ENCODE measurements around the gene DVL2.
A peak's percentile ranks its signal among the peaks of the same experiment; 100 is the strongest.

Gene DVL2

GRCh38 chr17:7234083-7234951 is at the start of gene DVL2:
DVL2 (minus strand) TSS chr17:7234517; CDS start chr17:7234262, 255 bp downstream.
- peak; percentile 79 to 98 (median 93) for DNase-seq

DNA sequence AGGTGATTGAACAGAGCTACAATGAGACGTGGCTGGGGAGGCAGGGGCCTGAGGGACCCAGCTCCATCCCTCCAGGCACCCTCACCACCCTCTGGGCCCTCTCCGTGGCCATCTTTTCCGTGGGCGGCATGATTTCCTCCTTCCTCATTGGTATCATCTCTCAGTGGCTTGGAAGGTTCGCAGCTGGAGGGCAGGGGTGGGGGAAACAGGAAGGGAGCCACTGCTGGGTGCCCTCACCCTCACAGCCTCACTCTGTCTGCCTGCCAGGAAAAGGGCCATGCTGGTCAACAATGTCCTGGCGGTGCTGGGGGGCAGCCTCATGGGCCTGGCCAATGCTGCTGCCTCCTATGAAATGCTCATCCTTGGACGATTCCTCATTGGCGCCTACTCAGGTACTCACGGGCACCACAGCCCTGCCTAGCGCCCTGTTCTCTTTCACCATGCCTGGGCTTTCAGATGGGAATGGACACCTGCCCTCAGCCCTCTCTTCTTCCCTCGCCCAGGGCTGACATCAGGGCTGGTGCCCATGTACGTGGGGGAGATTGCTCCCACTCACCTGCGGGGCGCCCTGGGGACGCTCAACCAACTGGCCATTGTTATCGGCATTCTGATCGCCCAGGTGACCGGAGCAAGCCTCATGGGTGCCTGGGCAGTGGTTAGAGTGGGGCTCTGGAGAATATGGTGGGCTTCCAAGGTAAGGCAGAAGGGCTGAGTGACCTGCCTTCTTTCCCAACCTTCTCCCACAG is 49.3 kb upstream of the DVL2 start:
- DNase-seq: no peak

- no peak for DNase-seq
Measured at GRCh38 chr17:7282752-7283321, 48.5 kb upstream of the DVL2 start.

- DNase-seq: no peak
Measured at GRCh38 chr17:7281953-7282751, 47.8 kb upstream of the DVL2 start.

GRCh38 chr17:7281074-7281952 is 47.0 kb upstream of the DVL2 start, which contains the start of gene SLC2A4:
SLC2A4 (plus strand) TSS chr17:7281718; CDS start chr17:7281935, 217 bp downstream.
- peak in 44 of 51 donors; percentile 9 to 84 (median 64) for DNase-seq

DNA sequence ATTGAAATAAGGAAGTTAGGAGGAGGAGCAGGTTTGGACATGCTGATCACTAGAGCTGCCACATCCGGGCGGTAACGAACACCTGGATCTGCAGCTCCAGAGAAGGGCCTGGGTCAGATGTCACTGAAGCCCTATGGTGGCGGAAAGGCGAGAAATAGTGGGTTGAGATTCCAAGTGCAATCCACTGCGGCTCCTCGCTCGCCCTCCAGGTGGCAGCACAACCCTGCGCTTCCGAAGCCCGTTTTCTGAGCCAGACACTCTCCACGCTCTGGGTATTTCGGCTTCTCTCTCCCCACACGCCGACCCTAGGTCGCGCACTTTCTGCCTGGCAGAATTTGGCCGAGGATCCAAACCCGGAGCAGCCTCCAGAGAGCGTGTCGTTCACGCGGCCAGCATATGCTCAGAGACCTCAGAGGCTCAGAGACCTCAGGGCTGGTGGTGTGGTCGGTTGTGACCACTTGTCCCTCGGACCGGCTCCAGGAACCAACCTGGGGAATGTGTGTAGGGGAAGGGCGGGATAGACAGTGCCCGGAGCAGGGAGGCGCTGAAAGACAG is 46.3 kb upstream of the DVL2 start:
- peak in 48 of 51 donors; percentile 16 to 86 (median 64) for DNase-seq

GRCh38 chr17:7279448-7279847 is 45.1 kb upstream of the DVL2 start:
- DNase-seq: no peak

DNA sequence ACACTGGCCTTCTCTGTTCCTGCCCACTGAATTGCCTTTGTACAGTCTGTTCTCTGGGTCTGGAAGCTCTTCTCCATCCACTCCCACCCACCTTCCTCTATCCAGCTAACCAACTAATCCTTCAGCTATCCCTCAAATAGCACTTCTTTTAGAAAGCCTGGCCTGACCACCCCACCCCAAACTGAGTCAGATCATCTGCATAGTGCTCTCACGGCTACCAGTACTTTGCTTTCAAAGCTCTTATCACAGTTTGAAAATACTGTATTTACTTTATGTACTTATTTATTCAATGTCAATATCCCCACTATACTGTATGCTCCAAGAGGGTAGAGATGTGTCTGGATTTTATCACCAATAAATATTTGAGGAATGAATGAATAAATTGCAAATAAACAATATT is 32.5 kb upstream of the DVL2 start:
- no peak for DNase-seq

- no peak for DNase-seq
Measured at GRCh38 chr17:7263801-7264078, 29.4 kb upstream of the DVL2 start.

DNA sequence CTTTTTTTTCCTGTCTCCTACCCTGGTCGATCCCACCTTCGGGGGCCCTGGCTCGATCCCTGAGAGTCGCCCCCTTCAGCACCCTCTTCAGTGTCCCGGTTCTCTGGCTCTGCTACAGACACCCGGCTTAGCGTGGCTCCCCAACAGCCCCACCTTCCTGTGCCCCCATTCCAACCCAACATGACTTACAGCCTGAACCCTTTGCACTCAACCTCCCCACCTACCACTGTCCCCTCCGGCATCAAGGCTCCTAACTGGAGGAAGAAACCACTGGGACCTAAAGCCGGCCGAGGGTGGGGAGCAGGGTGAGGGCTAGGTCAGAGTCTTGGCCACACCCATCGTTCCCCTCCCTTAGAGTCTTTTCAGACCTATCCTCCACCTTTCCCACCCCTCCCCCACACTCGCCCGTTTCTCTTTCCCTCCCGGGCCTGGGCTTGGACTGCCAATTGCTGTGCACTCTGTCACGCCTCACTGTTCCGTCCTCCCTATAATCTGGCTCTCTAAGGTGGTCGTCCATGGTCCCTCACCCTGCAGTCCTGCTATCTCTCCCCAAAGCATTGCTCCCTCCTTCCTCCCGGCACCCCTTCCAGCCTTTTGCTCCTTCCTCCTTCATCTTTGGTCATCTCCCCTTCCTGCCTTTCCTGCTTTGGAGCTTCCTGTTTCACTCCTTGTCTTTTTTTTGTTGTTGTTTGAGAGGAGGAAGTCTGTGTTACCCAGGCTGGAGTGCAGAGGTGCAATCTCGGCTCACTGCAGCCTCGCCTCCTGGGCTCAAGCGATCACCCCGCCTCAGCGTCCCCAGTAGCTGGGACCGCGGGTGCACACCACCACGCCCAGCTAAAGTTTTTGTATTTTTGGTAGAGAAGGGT is 28.9 kb upstream of the DVL2 start:
- DNase-seq: no peak

DNA sequence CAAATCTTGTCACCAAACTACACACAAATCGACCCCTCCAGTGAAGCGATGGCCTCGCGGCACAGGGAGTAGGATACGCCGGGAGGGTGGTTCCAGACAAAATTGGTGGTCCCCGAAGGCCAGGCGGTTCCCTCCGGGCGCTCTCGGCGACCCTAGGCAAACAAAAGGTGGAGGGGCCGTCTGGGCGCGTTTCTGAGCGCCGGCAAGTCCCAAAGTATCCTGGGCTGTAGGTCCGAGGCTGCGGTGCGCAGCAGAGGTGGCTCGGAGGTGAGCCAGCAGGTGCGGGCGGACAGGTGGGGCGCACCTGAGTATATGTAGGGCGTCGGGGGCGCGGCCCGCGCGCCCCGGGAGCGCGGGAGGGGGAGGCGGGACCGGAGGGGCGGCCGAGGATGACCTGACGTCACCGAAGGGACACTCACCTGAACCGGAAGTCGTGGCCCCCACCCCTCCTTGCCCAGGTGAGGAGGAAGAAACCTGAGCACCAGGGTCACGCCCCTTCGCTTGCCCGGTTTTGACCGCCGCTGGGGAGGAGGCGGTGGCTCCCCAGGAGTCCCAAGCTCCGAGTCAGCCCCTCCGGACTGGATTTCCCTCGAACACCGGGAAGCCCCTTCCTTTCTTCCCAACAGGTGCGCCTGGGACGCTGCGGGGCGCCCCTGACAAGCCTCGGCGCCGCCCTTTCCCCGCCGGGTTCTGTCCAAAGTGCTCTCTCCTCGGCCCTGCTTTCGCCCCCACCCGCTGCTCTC is 28.0 kb upstream of the DVL2 start, which contains the start of gene CLDN7:
Gene CLDN7, minus strand, starts transcription at position 287 of the 743 bp plus-strand sequence. CDS start 435 bp downstream, outside the sequence.
- no peak for DNase-seq

- no peak for DNase-seq
Measured at GRCh38 chr17:7261379-7262191, 27.3 kb upstream of the DVL2 start.

- no peak for DNase-seq
Measured at GRCh38 chr17:7260651-7261378, 26.5 kb upstream of the DVL2 start.

DNA sequence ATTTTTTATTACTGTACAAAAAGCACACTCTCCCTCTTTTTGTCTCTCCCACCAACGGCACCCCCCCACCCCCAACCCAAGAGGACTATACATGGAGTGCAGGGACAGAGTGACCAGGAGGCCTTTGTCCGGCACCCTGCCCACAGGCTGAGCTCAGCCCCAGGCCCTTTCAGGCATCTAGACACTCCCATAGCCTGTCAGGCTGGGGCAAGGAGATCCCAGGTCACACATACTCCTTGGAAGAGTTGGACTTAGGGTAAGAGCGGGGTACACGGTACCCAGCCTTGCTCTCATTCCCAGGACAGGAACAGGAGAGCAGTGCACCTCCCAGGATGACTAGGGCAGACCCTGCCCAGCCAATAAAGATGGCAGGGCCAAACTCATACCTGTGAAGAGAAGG is 25.8 kb upstream of the DVL2 start:
- DNase-seq: no peak

DNA sequence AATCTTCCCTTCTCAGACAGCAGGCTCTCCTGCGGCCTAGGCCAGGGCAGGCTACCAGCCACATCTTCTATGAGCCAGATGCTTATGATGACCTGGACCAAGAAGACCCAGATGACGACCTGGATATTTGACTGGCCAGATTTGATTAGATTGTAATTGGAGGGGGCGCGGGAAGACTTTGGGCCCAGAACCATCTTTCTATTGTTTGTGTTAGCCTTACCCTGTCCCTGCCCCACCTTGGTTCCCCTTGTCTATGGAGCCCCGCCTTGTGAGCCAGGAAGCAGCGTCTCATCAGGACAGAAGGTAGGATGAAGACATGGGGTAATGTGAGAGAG is 25.2 kb upstream of the DVL2 start:
- no peak for DNase-seq

DNA sequence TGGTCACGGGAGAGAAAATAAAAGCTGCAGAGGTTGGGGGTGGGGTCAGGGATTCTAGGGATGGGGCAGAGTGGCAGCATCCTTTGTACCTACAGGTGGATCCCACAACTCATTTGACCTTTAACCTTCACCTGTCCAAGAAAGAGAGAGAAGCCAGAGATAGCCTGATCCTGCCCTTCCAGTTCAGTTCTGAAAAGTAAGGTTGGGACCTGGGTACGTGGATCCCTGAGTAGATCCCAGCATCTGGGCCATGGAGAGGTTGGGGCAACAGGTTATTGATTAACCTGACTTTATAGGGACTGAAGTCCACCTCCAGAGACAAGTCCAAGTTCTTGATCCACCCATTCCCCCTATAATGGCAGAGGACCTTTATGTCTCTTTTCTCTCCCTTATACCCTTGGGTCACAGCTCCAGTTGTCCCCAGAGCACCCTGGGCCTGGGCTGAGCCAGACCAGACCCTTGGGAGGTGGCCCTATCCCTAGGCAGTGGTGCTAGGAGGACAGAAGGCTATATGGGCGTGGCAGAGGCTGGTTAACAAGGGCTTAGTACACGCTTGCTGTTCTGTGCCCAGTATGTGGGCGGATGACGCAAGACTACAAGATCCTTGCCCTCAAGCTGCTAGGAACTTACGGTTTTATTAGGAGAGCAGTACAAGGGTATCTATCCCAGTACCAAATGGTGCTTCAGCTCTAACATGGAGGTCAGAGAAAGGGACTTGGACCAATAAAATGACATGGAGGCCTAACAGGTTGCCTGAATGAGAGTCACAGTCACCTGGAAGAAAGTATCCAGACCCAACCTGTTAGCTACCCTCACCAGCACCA is 24.6 kb upstream of the DVL2 start:
- no peak for DNase-seq
